Activated T-cell treated with anti-CD3 and anti-CD28 coated beads for 24 hours (primary cell): ENCODE data around the gene DOK3.
"Not testable (repeated sequence)": the region's sequence is repeated elsewhere in the genome, so short reads cannot be mapped to it uniquely, and the experiment has no call there.

ENCODE experiments used
- DNase-seq: peaks from one replicate; pipeline ENCODE4 v3.0.0-alpha.2; 2020; ENCODE audit warnings: low read depth

DOK3 gene

DNA sequence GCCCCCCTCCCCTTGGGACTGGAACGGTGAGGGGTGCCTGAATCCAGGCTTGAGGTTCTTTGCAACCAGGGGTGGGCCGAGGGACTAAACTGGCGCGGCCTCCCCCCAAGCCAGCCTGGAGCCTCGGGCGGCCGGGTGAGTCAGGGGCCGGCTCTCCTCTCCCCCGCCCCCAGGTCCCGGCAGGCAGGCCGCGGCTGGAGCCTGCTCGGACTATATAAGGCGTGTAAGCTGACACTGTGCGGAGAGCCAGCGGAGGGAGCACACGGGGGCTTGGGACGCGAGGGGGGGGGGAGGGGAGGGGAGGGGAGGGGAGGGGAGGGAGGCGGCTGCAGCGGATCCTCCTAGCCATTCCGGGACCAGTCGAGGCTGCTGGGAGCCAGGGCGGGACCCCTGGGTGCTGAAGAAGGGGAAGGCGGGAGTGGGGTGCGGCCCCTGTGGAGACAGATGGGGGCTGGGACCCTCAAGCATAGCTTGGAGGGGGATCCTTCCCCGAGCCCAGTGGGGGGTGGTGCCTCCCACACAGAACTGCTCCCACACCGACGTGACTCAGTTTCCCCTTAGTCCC is 12.8 kb downstream of the DOK3 start:
- no peak for DNase-seq

DNA sequence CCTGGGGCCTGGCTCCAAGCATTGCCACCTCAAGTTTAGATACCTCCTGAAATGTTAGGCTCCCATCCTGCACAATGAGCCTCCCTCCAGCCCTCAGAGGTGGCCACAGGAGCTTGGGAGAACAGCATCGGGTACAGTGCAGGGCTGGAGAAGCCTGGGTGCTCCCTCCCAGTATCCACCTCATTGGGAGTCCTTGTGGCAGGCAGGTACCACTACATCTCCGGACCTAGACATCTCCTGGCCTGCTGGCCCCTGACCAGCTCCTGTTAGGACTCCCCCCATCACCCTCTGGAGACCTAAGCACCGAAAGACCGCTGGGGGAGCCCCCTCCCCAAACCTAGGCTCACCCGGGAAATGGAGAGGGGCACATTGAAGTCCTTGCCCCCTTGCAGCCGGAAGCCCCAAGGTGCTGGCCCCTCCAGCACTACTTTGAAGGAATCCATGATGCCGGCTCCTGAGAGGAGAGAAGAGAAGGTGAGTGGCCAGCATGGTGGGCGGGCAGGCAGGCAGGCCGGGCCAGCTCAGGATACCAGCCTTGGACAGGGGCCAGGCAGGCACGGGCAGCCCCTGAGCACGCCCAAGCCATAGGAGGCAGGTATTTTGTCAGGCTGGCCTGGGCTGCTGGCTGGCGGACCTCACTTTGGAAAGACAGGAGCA is 13.4 kb downstream of the DOK3 start:
- DNase-seq = no peak

DNA sequence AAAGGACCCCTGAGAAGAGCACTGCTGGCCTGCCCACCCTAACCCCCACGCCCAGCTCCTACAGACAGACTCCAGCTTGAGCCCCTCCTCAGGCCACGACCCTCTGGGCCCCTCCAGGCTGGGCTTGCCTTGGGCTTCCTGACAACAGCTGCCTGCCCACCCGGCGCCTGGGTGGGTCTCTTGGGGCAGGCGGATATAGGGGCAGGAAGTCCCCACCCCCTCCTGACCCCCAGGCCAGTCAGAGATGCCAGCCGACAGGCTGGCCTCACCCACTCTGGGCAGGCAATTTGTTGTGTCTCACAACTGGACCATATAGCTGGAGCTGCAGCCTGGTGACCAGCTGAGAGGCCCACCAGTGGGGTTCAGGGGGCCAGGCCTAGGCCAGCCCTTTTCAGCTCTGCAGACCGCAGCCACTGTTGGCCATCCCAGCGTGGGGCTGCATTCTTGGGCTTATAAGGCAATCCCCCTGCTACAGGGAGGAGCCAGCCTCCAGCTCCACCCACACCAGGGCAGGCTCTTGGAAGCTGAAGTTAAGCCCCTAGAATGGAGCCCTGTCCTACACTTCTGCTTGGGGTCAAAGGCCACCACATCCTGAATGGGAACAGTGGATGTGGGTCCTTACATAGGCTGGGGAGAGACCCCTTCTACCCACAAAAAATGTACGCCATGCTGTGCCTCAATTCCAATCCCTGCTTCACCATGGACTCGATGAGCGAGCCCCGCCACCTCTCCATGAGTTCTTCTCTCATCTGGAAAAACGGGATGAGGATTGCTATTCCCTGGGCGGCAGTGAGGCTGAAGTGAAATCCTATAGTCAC is 14.2 kb downstream of the DOK3 start:
- DNase-seq = no peak

DNA sequence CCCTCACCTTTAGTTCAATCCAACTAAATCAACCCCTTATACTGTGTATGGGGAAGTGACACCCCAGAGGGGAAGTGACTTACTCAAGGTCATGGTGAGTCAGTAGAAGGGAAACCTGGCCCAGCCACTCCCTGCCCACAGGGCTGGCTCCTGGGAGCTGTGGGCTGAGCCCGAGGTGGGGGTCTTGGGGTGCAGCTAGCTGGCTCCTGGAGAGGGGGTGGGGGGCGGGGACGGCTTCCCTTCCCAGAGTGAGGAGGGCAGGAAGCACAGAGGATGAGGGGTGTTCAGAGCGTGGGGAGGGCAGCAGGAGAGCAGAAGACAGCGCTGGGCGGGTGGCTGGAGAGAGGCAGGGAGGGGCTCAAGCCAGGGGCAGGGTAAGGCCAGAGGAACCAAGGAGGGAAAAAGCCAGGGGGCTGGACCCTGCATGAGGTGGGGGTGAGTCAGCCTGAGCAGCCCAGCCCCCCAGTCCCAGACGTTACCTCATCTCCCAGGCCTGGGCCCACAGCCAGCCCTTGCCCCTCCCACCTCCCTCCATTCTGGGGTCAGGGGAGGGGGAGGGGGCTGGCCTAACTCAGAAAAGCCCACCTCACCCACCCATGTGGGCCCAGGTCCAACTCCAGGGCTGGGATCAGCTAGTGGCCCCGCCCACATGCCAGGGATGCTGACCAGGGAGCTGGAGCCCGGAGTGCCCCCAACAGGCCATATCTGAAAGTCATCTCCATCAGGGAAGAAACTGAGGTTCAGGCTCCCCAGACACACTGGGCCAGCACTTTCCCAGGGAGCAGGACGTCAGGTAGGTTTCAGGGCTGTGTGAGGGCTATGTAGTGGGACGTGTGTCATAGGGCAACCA is 15.1 kb downstream of the DOK3 start:
- DNase-seq = no peak

- DNase-seq = no peak
Observed at GRCh38 chr5:177493795-177494345, 15.8 kb downstream of the DOK3 start.

- no peak for DNase-seq
Observed at GRCh38 chr5:177492841-177493240, 16.8 kb downstream of the DOK3 start.

GRCh38 chr5:177491983-177492746 is 17.5 kb downstream of the DOK3 start:
- no peak for DNase-seq

- DNase-seq = no peak
Observed at GRCh38 chr5:177491429-177491945, 18.1 kb downstream of the DOK3 start.

- DNase-seq = no peak
Observed at GRCh38 chr5:177490992-177491391, 18.6 kb downstream of the DOK3 start.

- DNase-seq = no peak
Observed at GRCh38 chr5:177490311-177490991, 19.2 kb downstream of the DOK3 start.

DNA sequence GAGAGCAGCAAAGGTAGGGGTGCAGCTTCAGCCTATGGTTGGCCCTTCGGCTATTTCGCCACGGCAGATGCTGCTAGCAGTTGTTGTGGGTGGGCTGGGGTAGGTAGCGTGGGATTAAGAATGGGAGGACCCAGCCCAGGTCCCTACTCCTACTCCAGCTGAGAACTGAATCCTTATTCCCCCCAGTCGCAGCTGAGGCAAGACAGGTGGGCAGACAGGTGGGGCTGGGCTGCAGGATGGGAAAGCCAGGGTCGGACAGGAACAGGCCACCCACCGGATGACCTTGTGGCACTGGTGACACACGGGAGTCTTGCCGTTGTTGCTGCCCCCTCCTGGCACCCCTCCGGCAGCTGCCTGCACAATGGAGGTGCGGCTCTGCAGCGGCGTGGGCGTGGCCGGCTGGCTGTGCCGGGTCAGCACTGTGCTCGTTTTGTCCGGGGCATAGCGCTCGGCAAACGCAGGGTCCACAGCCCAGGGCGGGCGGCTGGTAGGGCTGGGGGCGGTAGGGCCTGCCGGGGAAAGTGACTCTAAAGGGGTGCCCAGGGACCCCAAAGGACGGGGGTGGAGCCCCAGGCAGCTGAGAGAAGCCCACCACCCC is 20.4 kb downstream of the DOK3 start:
- DNase-seq = no peak

DNA sequence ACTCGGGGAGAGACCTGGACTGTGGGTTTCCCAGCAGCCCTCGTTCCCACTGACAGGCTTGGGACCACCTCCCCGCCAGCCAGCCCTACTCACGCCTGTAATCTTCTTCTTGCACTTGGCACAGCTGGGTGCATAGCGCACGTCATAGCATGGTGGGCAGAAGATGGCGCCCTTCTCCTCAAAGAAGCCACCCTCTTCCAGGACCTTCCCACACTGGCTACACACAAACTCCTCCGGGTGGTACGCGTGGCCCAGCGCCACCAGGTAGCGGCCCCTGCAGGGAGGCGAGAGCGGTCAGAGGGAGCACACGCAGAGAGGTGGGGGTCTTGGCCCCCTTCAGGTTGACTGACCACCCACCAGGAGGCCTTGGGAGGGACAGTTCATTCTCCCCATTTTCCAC is 21.7 kb downstream of the DOK3 start:
- no peak for DNase-seq

DNA sequence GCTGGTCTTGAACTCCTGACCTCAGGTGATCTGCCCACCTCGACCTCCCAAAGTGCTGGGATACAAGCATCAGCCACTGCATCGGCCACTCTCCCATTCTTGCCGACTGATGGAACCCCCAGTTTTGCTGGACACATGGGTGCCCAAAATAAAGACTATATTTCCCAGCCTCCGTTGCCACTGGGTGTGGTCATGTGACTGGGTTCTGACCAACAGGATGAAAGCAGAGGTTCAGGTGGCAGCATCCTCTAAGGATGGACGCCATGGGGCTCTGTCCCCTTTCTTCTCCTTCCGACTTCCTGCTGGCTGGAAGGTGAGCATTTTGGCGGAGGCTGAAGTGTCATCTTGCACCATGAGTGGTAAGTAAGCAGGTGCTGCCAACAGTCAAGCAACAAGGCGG is 22.5 kb downstream of the DOK3 start:
- DNase-seq = no peak

- DNase-seq = no peak
Observed at GRCh38 chr5:177486256-177486655, 23.4 kb downstream of the DOK3 start.

- DNase-seq = not testable (repeated sequence)
Observed at GRCh38 chr5:177485753-177486152, 23.9 kb downstream of the DOK3 start.

GRCh38 chr5:177484902-177485549 is 24.6 kb downstream of the DOK3 start:
- no peak for DNase-seq

DNA sequence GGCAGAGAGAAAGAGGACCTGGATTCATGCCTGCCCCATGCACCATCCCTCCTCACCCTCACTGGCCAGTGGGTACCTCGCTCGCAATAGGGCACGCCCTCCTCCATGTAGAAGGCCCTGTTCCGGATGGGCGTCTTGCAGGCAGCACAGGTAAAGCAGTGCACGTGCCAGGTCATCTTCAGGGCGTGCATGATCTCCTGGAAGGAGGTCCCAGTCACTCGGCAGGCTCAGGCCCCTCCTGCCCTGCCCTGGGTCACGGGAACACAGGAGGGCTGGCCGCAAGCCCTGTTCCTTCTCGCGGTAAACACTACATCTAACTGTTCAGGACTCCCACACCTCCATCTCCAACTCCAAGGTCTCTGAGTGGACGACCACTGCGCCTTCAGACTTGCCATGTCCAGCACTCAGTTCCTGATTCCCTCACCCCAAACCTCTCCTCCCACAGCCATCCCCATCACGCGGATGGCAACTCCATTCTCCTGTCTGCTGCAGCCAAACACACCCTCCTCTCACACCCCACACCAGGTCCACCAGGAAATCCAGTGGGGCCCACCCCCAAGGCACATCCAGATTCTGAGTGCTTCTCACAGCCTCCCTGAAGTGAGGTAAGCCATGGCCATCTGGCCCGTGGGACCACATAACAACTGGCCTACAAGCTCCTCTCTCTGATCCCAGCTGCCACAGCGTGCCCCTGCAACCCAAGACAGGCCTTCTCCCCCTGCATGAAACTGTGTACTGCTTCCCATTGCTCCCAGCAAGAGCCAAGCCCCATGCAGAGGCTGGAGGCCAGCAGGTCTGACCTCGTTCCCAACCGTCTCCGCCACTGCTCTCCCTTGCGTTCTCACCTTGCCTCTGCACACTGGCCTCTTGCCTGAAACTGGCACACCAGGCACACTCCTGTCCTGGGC is 25.4 kb downstream of the DOK3 start:
- DNase-seq = no peak

DNA sequence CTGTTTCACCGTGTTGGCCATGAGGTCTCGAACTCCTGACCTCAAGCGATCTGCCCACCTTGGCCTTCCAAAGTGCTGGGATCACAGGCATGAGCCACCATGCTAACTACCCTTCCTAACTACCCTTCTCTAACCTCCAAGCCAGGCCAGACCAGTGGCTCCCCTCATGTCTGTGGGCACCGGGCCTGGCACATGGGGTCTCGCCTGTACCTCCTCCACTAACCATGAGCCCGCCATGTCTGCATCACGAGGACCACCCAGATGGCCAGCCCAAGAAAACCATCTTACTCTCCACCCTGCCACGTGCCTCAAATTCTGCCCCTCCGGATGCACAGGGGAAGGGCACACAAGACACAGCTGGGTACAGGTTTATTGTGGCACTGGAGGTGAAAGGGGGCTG is 26.6 kb downstream of the DOK3 start:
- no peak for DNase-seq
